GM18909 (cell line): ENCODE results near the gene SMAD4.
"Not testable (repeated sequence)": the region's sequence is repeated elsewhere in the genome, so short reads cannot be mapped to it uniquely, and the experiment has no call there.

Source experiments
- ATAC-seq: cut with Tn5 transposase; IDR thresholded peaks from one replicate; pipeline ENCODE4 v1.9.1; 2021; ENCODE audit warnings: mild to moderate bottlenecking; ENCODE audit not compliant: unreplicated experiment, poor library complexity

Gene SMAD4

GRCh38 chr18:51029694-51030536 is at the start of gene SMAD4:
TSS of gene SMAD4 (plus strand) at chr18:51030213. CDS start at chr18:51047047, 16,834 bp downstream.
- ATAC-seq = peak; percentile 80

- no peak for ATAC-seq
Observed at GRCh38 chr18:50981381-50981780, 48.6 kb upstream of the SMAD4 start.

- no peak for ATAC-seq
Observed at GRCh38 chr18:50982086-50982801, 47.8 kb upstream of the SMAD4 start.

- ATAC-seq = no peak
Observed at GRCh38 chr18:50982802-50983179, 47.2 kb upstream of the SMAD4 start.

GRCh38 chr18:50986360-50987087 is 43.5 kb upstream of the SMAD4 start:
- no peak for ATAC-seq

- no peak for ATAC-seq
Observed at GRCh38 chr18:50987261-50987660, 42.8 kb upstream of the SMAD4 start.

GRCh38 chr18:50989711-50990110 is 40.3 kb upstream of the SMAD4 start:
- ATAC-seq = no peak

- ATAC-seq = no peak
Observed at GRCh38 chr18:50992351-50992762, 37.7 kb upstream of the SMAD4 start.

- ATAC-seq = no peak
Observed at GRCh38 chr18:50994031-50994430, 36.0 kb upstream of the SMAD4 start.

- not testable (repeated sequence) for ATAC-seq
Observed at GRCh38 chr18:51003174-51003573, 26.8 kb upstream of the SMAD4 start.

- no peak for ATAC-seq
Observed at GRCh38 chr18:51006061-51006818, 23.8 kb upstream of the SMAD4 start.

- ATAC-seq = no peak
Observed at GRCh38 chr18:51006948-51007789, 22.8 kb upstream of the SMAD4 start.

- no peak for ATAC-seq
Observed at GRCh38 chr18:51007790-51008139, 22.2 kb upstream of the SMAD4 start.

GRCh38 chr18:51009072-51009471 is 20.9 kb upstream of the SMAD4 start:
- ATAC-seq = no peak

- ATAC-seq = no peak
Observed at GRCh38 chr18:51010218-51010617, 19.8 kb upstream of the SMAD4 start.

- ATAC-seq = no peak
Observed at GRCh38 chr18:51011709-51012108, 18.3 kb upstream of the SMAD4 start.

- no peak for ATAC-seq
Observed at GRCh38 chr18:51012441-51012840, 17.6 kb upstream of the SMAD4 start.

- ATAC-seq = no peak
Observed at GRCh38 chr18:51013259-51013658, 16.8 kb upstream of the SMAD4 start.

- ATAC-seq = no peak
Observed at GRCh38 chr18:51017140-51017879, 12.7 kb upstream of the SMAD4 start.
